GM10248 (cell line): Measurements from ENCODE around the gene AQR.

ENCODE experiments used
- CTCF ChIA-PET: fragments of 300-600 bp; sonication (Branson Sonifier 250); formaldehyde crosslinking; extraction: SDS; loops from one replicate; lab custom pipeline; 2021; ENCODE audit warnings: antibody characterized with exemption; lab: Yijun Ruan, JAX
- POLR2A ChIA-PET: fragments of 350-650 bp; sonication (Branson Sonifier 250); formaldehyde crosslinking; extraction: SDS; loops from one replicate; lab custom pipeline; 2020; ENCODE audit warnings: antibody characterized with exemption; lab: Yijun Ruan, JAX
- DNase-seq: peaks from one replicate; pipeline ENCODE4 v3.0.0; 2012; ENCODE audit errors: extremely low spot score
- CTCF ChIP-seq: IDR thresholded peaks from 2 replicates; pipeline ENCODE4 v1.5.1; 2012; ENCODE audit warnings: mild to moderate bottlenecking, low read depth; ENCODE audit errors: extremely low read depth, missing control alignments, control extremely low read depth

AQR gene

GRCh38 chr15:34893967-34894366 lies 75.6 kb downstream of the AQR start:
- ChIA-PET CTCF (no interaction called here), POLR2A (no interaction called here)
- TF ChIP-seq CTCF: no peak
- no peak for DNase-seq

GRCh38 chr15:34892963-34893591 lies 76.5 kb downstream of the AQR start:
- DNase-seq: no peak
- no peak for TF ChIP-seq CTCF
- ChIA-PET CTCF (no interaction called here), POLR2A (no interaction called here)

- no peak for DNase-seq
- CTCF ChIA-PET: interaction anchor here (2.0 kb wide), 1 partner anchor 28 kb away, joined by 4 read pairs; no protein-coding TSS in a partner anchor
- TF ChIP-seq CTCF: no peak
- POLR2A ChIA-PET: no interaction called here
Measured at GRCh38 chr15:34890424-34890823, 79.1 kb downstream of the AQR start.

GRCh38 chr15:34889476-34889875 lies 80.1 kb downstream of the AQR start:
- DNase-seq: no peak
- ChIA-PET POLR2A (no interaction called here), CTCF (interaction anchor here (1.1 to 2.0 kb wide), 4 partner anchors 10 to 29 kb away, joined by 3 to 4 read pairs (median 4); no protein-coding TSS in a partner anchor)
- TF ChIP-seq CTCF: no peak

GRCh38 chr15:34886134-34886533 lies 83.4 kb downstream of the AQR start:
- ChIA-PET CTCF (interaction anchor here (1.6 kb wide), 1 partner anchor 11 kb away, joined by 5 read pairs; no protein-coding TSS in a partner anchor), POLR2A (no interaction called here)

GRCh38 chr15:34883633-34884032 lies 85.9 kb downstream of the AQR start:
- TF ChIP-seq CTCF: no peak
- ChIA-PET CTCF (no interaction called here), POLR2A (no interaction called here)
- no peak for DNase-seq

More at GRCh38 chr15:34886134-34886533, 83.4 kb downstream of the AQR start:
- DNase-seq: no peak
- no peak for TF ChIP-seq CTCF
